Motor neuron (in vitro differentiated cells): Measurements from ENCODE around the gene TAS1R1. TPM values are rescaled to one million over a fixed set of nuclear protein-coding genes. Genes with fewer than 3 reads are reported as not detected.

Experiments used
- total RNA-seq, 8 experiments: library from RNA; unstranded; fragments of 300-600 nt; gene quantifications; 2 replicates each; pipeline versions ENCODE4 v1.2.3 to v1.2.4, GENCODE V29; 2022

TAS1R1 gene
- total RNA-seq, 8 experiments from 2014 or later, result 0.22 to 0.82 (median 0.33) TPM; not detected in 1

Other genes starting within 250 kb of the TAS1R1 start
- gene ACOT7, start 161.5 kb upstream of the TAS1R1 start, total RNA-seq, result 100 to 1,000 TPM in 2 of 8 experiments, 10 to 100 TPM in 5, 1 to 10 TPM in 1; 6.9 to 127 (median 80.5) TPM
- gene HES2, start 135.4 kb upstream of the TAS1R1 start, total RNA-seq, result 1 to 10 TPM in 4 of 8 experiments, under 1 TPM in 4; 0.14 to 7.8 (median 0.98) TPM
- gene ESPN, start 130.5 kb upstream of the TAS1R1 start, total RNA-seq, result 1 to 10 TPM in 5 of 8 experiments, under 1 TPM in 2, not detected in 1; 0.87 to 3.4 (median 1.4) TPM
- gene TNFRSF25, start 89.1 kb upstream of the TAS1R1 start, total RNA-seq, result 1 to 10 TPM; 1.4 to 9.1 (median 5.0) TPM
- 10 to 100 TPM in 2 of 8 experiments, 1 to 10 TPM in 6; 1.7 to 16.7 (median 8.4) TPM for gene PLEKHG5, start 63.6 kb upstream of the TAS1R1 start, total RNA-seq
- gene NOL9, start 794 bp upstream of the TAS1R1 start, total RNA-seq, result 10 to 100 TPM; 12.9 to 35.2 (median 14.9) TPM
- 10 to 100 TPM; 21.9 to 44.4 (median 27.8) TPM for gene ZBTB48, start 24.7 kb downstream of the TAS1R1 start, total RNA-seq
- gene KLHL21, start 47.6 kb downstream of the TAS1R1 start, total RNA-seq, result 10 to 100 TPM in 6 of 8 experiments, 1 to 10 TPM in 2; 7.0 to 38.3 (median 12.6) TPM
- 10 to 100 TPM in 4 of 8 experiments, 1 to 10 TPM in 4; 7.3 to 17.1 (median 10.1) TPM for gene PHF13, start 58.4 kb downstream of the TAS1R1 start, total RNA-seq
- gene THAP3, start 69.6 kb downstream of the TAS1R1 start, total RNA-seq, result 10 to 100 TPM; 12.8 to 47.5 (median 30.1) TPM
- gene DNAJC11, start 146.5 kb downstream of the TAS1R1 start, total RNA-seq, result 10 to 100 TPM; 25.9 to 87.2 (median 45.7) TPM
- gene CAMTA1, start 230.1 kb downstream of the TAS1R1 start, total RNA-seq, result 100 to 1,000 TPM in 2 of 8 experiments, 10 to 100 TPM in 6; 38.5 to 145 (median 77.6) TPM